HG02884 (cell line): ENCODE results near the gene CAP1.
"Not testable (repeated sequence)": the region's sequence is repeated elsewhere in the genome, so short reads cannot be mapped to it uniquely, and the experiment has no call there.

ENCODE experiments used
- ATAC-seq: cut with Tn5 transposase; IDR thresholded peaks from one replicate; pipeline ENCODE4 v1.9.1; 2021; ENCODE audit warnings: mild to moderate bottlenecking, moderate library complexity; ENCODE audit not compliant: unreplicated experiment

The CAP1 gene, protein sequence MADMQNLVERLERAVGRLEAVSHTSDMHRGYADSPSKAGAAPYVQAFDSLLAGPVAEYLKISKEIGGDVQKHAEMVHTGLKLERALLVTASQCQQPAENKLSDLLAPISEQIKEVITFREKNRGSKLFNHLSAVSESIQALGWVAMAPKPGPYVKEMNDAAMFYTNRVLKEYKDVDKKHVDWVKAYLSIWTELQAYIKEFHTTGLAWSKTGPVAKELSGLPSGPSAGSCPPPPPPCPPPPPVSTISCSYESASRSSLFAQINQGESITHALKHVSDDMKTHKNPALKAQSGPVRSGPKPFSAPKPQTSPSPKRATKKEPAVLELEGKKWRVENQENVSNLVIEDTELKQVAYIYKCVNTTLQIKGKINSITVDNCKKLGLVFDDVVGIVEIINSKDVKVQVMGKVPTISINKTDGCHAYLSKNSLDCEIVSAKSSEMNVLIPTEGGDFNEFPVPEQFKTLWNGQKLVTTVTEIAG

DNA sequence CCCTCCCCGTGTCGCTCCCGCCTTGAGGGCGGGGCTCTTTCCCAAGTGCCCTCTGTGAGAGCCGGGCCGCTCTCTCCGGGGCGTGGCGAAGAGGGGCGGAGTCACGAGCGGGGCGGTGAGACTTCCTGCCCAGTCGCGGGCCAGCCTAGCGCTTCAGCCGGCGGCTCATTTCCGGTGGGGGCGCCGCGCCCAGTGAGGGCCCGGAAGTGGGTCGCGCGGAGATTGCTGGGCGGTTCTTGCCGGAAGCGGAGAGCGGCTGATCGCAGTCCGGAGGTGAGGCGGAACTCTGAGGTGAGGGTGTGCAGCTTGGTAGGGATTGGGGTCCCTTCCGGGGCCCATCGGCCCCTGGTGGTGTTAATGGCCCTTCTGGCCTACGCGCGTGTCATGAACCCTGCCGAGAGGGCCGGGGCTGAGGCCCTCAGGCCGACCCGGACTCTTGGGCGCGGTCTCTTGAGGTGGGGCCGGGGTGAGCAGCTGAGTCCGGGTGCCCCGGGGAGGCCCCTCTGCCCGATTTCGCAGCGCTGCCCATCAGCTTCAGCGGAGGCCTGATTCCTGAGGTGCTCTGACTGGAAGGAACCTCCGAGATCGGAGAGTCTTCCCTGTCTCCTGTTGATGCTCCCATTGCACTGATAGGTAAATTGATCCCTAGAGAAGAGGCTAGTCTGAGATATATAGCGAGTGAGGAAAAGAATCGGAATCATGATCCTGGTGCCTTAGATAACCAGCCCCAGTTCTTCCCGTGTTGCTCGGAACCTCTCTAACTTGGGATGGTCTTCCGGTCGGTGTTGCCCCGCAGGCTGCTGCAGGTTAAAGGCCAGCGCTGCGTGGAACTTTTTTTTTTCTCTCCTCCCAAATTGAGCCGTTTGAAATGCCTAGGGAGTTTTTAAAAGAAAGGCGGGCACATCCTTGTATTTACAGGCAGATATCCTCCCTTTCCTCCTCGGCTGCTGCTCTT lies at the start of gene CAP1:
TSS of gene CAP1 (plus strand) at position 219 of the 955 bp plus-strand sequence. CDS start 18,618 bp downstream, outside the sequence.
- peak; percentile 79 for ATAC-seq

DNA sequence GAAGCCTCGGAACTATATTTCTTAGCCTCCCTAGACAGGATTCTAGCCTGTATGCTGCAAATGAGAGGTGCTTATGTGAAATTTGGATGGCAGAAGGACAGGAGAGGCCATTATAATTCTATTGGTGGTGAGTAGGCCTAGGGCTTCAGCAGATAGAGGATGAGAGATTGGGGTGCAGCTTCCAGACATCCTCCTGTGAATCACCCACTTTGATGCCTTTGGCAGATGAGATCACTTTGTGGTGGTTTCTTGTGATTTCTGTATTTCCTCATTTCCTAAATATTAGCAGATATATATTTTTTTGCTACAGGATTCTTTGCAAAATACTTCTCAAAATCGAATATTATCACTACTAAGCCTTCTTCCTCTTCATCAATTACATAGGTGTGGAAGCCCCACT lies 48.3 kb upstream of the CAP1 start:
- ATAC-seq: no peak

GRCh38 chr1:39992888-39993287 lies 47.6 kb upstream of the CAP1 start:
- ATAC-seq: no peak

DNA sequence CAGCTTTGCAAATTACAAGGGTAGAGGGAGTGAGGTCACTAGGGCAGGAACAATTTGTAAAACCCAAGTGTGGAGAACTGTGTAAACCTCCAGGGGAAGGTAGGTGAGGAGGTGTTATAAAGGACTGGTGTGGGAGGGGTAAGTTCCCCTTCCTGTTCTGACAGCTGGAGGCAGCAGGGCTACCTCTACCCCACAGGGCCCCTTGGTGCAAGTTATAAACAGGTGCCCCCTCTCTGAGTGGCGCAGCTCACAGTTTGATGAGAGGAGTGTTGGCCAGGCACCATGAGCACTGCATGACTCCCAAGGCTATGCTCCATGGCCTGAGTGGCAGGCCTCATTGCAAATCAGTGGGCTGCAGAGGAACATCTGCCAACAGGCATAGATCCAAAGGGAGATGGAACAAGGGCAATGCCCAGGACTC lies 44.5 kb upstream of the CAP1 start:
- peak; percentile 70 for ATAC-seq

DNA sequence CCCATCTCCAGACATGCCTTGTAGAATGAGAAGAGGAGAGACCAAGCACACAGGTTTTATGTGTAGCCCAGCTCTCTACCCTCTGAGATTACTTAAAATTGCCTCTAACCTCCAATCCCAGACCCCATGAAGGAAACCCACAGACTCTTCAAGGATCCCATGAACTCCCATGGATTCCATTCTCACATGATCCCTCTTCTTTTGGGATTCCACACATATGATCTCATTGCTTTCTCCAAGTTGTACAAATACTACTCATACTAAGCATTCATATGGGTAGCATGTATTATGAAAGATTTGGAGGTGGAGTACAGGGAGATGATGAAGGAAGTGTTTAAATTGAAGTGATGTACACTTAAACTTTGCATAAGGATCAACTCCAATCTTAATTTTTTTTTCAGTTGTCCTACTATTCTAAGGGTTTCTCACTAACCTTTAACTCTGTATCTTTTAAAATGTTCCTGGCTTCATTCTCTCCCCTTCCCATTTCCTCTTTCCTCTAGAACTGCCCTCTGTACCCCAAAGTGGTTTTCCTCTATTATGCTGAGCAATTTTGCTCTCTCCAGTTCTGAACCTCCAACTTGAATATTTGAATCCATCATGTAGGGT lies 44.0 kb upstream of the CAP1 start:
- no peak for ATAC-seq

GRCh38 chr1:40001456-40001855 lies 39.1 kb upstream of the CAP1 start:
- no peak for ATAC-seq

DNA sequence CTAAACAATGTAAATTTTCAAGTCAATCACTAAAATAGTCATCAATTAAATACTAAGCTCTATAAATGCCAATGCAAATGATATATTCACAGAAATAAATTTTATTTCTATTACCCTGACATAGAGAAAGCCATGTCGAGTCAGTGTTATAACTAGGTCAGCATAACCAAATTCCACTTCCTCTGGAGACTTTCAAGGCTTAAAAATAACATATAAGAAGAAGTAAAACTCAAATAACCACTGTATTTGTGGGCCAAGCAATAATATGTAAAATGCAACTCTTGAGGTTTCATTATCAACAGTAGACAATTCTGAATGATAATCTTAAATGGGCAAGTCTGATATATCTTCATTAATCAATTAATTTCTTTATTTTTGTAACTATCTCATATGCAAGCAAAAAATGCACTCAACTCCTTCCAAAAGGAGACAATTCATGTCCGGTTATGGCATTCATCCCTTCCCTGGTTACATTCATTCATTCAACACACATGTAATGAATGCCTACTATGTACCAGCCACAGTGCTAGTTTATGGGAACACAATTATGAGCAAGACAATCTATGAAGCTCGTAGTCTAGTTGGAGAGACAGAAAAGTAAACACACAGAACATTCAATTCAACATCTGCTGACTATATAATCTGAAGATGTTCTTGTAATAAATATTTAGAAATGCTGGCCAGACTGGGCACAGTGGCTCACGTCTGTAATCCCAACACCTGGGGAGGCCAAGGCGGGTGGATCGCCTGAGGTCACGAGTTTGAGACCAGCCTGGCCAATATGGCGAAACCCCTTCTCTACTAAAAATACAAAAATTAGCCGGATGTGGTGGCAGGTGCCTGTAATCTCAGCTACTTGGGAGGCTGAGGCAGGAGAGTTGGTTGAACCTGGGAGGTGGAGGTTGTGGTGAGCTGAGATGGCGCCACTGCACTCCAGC lies 37.1 kb upstream of the CAP1 start:
- ATAC-seq: no peak

- ATAC-seq: no peak
These were observed 35.7 kb upstream of the CAP1 start for GRCh38 chr1:40004857-40005256.

DNA sequence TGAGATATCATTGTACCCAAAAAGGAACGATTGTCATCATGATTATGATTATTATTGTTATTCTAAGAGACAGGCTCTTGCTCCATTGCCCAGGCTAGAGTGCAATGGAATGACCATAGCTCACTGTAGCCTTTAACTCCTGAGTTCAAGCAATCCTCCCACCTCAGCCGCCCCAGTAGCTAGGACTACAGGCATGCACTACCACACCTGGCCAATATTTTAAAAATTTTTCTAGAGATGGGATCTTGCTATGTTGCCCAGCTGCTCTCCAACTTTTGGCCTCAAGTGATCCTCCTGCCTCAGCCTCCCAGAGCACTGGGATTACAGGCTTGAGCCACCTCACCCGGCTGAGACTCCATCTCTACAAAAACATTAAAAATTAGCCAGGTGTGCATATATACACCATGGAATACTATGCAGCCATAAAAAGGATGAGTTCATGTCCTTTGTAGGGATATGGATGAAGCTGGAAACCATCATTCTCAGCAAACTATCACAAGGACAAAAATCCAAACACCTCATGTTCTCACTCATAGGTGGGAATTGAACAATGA lies 33.0 kb upstream of the CAP1 start:
- ATAC-seq: not testable (repeated sequence)

- ATAC-seq: no peak
These were observed 29.3 kb upstream of the CAP1 start for GRCh38 chr1:40011198-40011597.

- ATAC-seq: no peak
These were observed 26.2 kb upstream of the CAP1 start for GRCh38 chr1:40014253-40014706.

DNA sequence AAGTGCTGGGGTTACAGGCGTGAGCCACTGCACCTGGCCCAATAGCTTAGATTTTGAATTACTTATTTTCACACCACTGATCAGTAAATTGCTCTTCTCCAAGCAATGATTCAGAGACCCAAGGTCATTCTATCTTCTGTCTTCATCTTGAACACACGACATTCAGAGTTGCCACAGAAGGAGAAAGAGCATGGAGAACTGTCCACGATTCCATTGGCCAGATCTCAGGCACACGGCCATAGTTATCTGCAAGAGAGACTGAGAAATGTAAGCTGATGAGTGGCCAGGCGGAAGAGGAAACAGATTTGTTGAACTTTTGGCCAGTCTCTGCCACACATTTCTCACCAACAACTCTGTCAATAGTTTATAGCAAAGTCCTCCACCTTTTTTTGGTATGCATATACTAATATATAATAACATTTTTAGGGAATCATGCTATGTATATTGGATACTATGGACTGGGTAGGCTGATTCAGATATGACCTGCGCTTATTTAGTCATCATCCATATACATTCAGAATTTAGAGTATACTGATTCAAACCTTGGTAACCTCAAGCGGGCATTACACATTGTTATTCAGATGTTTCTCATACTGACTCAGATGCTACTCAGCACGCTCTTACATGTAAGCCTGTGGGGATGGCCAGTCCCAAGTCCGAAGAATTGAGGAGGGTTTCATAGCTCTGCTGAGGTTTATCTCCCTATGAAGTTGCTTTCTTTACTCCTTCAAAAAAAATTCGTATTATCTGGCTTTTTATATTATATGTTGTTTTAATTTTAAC lies 25.5 kb upstream of the CAP1 start:
- ATAC-seq: no peak

GRCh38 chr1:40017951-40018575 lies 22.5 kb upstream of the CAP1 start:
- ATAC-seq: no peak

- ATAC-seq: no peak
These were observed 20.0 kb upstream of the CAP1 start for GRCh38 chr1:40020447-40021085.

DNA sequence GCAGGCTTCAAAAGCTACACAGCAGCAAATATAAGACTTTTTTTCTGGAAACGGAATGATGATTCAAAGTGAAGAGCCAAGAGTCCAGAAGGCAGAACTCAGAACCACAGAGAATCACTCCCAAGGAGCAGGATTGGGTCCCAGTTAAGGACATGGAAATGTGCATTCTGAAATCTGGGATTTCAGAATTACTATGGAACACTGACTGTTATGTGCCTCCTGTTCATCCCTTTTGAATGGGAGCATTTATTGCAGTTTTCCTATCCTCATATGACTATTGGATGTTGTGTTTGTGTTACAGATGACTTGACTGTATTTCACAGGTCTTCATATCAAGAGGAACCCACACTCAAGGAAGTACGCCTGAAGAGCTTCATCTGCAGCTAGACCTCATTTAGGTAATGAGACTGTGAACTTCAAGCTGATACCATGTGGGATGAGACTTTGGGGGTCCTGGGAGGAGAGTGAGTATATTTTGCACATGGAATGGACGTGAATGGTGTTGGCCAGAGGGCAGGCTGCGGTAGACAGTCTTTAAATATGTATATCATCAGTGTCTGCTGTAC lies 17.1 kb upstream of the CAP1 start:
- no peak for ATAC-seq

GRCh38 chr1:40024671-40025070 lies 15.9 kb upstream of the CAP1 start:
- no peak for ATAC-seq

- ATAC-seq: no peak
These were observed 12.9 kb upstream of the CAP1 start for GRCh38 chr1:40027647-40028046.

- ATAC-seq: no peak
These were observed 10.9 kb upstream of the CAP1 start for GRCh38 chr1:40029608-40030007.
